HG03575 (cell line): Measurements from ENCODE around the gene PODXL2.
"Not testable (repeated sequence)": the region's sequence is repeated elsewhere in the genome, so short reads cannot be mapped to it uniquely, and the experiment has no call there.

Experiments
- ATAC-seq: cut with Tn5 transposase; IDR thresholded peaks from one replicate; pipeline ENCODE4 v1.9.1; 2021; ENCODE audit not compliant: unreplicated experiment, insufficient number of reproducible peaks, low FRiP score; ENCODE audit errors: extremely low read depth

PODXL2 gene

GRCh38 chr3:127651516-127652172, 22.7 kb downstream of the PODXL2 start:
- no peak for ATAC-seq

GRCh38 chr3:127652246-127652995, 23.4 kb downstream of the PODXL2 start:
- ATAC-seq = no peak

- ATAC-seq = no peak
Observed at GRCh38 chr3:127654374-127654773, 25.4 kb downstream of the PODXL2 start.

GRCh38 chr3:127654993-127655392, 26.0 kb downstream of the PODXL2 start:
- ATAC-seq = not testable (repeated sequence)

- no peak for ATAC-seq
Observed at GRCh38 chr3:127655641-127656040, 26.7 kb downstream of the PODXL2 start.

GRCh38 chr3:127656906-127657305, 27.9 kb downstream of the PODXL2 start:
- ATAC-seq = no peak

GRCh38 chr3:127658234-127658633, 29.2 kb downstream of the PODXL2 start:
- ATAC-seq = no peak

- ATAC-seq = no peak
Observed at GRCh38 chr3:127660621-127661251, 31.8 kb downstream of the PODXL2 start.

GRCh38 chr3:127661600-127661999, 32.6 kb downstream of the PODXL2 start:
- ATAC-seq = no peak

- no peak for ATAC-seq
Observed at GRCh38 chr3:127662001-127662469, 33.0 kb downstream of the PODXL2 start.

- no peak for ATAC-seq
Observed at GRCh38 chr3:127663151-127663550, 34.2 kb downstream of the PODXL2 start.

- ATAC-seq = no peak
Observed at GRCh38 chr3:127665165-127665564, 36.2 kb downstream of the PODXL2 start.

- ATAC-seq = no peak
Observed at GRCh38 chr3:127665586-127665985, 36.6 kb downstream of the PODXL2 start.

- ATAC-seq = no peak
Observed at GRCh38 chr3:127666676-127667075, 37.7 kb downstream of the PODXL2 start.

GRCh38 chr3:127667119-127667681, 38.2 kb downstream of the PODXL2 start:
- no peak for ATAC-seq

- no peak for ATAC-seq
Observed at GRCh38 chr3:127668906-127669305, 39.9 kb downstream of the PODXL2 start.

- ATAC-seq = no peak
Observed at GRCh38 chr3:127669541-127670228, 40.7 kb downstream of the PODXL2 start.

- no peak for ATAC-seq
Observed at GRCh38 chr3:127670229-127670559, 41.2 kb downstream of the PODXL2 start.

GRCh38 chr3:127670761-127671522, 42.0 kb downstream of the PODXL2 start:
- ATAC-seq = no peak
